K562 (cell line): ENCODE results near the gene FOXO4. TPM values are rescaled to one million over a fixed set of nuclear protein-coding genes. Genes with fewer than 3 reads are reported as not detected.

Experiments used
- ATF6 ChIP-seq: sonication (generic); formaldehyde crosslinking; IDR thresholded peaks from 2 replicates; pipeline ENCODE4 v1.4.0; 2020; ENCODE audit warnings: mild to moderate bottlenecking, missing genetic modification reagents
- CBX5 ChIP-seq: IDR thresholded peaks from 2 replicates; pipeline ENCODE4 v1.6.1; 2014; ENCODE audit warnings: low read depth, borderline replicate concordance
- CEBPB ChIP-seq: fragments of 450-650 bp; IDR thresholded peaks from 2 replicates; pipeline ENCODE4 v1.6.1; 2016; ENCODE audit warnings: missing genetic modification characterization, missing compliant biosample characterization
- CREB1 ChIP-seq, 2 experiments: sonication (generic) in 1 of 2; formaldehyde crosslinking in 1 of 2; IDR thresholded peaks; 2 replicates each; pipeline versions ENCODE4 v1.6.1 to v1.8.0; 2012 to 2022; ENCODE audit warnings: inconsistent platforms in 1 of 2, mild to moderate bottlenecking in 1 of 2, missing genetic modification reagents in 1 of 2, moderate library complexity in 1 of 2
- GTF2B ChIP-seq: IDR thresholded peaks from 2 replicates; pipeline ENCODE4 v1.6.1; 2011; ENCODE audit not compliant: insufficient read length; ENCODE audit errors: extremely low read depth
- GTF2E2 ChIP-seq: fragments of 200-800 bp; sonication (Bioruptor generic); IDR thresholded peaks from 2 replicates; pipeline ENCODE4 v1.6.1; 2016; ENCODE audit warnings: missing genetic modification characterization, missing compliant biosample characterization
- HIVEP1 ChIP-seq: fragments of 250-450 bp; sonication (Bioruptor Pico); IDR thresholded peaks from 2 replicates; pipeline ENCODE4 v1.4.0; 2020; ENCODE audit warnings: mild to moderate bottlenecking
- ILF3 ChIP-seq: fragments of 450-650 bp; IDR thresholded peaks from 2 replicates; pipeline ENCODE4 v1.6.1; 2018; ENCODE audit warnings: antibody characterized with exemption, mild to moderate bottlenecking, moderate library complexity, borderline replicate concordance
- JUND ChIP-seq, 2 experiments: IDR thresholded peaks; 2 replicates in 1 of 2; 3 replicates in 1 of 2; pipeline ENCODE4 v1.6.1; 2011; ENCODE audit warnings: borderline replicate concordance in 2 of 2, low read depth in 2 of 2, low read length in 2 of 2, improper control_type of control experiment in 1 of 2, missing biosample characterization in 1 of 2, missing genetic modification characterization in 1 of 2, missing genetic modification reagents in 1 of 2
- KAT2B ChIP-seq: IDR thresholded peaks from one replicate; pipeline ENCODE4 v1.6.1; 2012; ENCODE audit warnings: low read depth, mild to moderate bottlenecking, control low read depth, inconsistent platforms, low read length, moderate library complexity
- KLF1 ChIP-seq: fragments of 450-650 bp; IDR thresholded peaks from 2 replicates; pipeline ENCODE4 v1.6.1; 2016; ENCODE audit warnings: missing genetic modification characterization, missing compliant biosample characterization
- SMARCA4 ChIP-seq: fragments of 450-650 bp; IDR thresholded peaks from 2 replicates; pipeline ENCODE4 v1.6.1; 2016
- SMARCE1 ChIP-seq: fragments of 450-650 bp; IDR thresholded peaks from 2 replicates; pipeline ENCODE4 v1.7.1; 2016; ENCODE audit warnings: mild to moderate bottlenecking
- STAT5B ChIP-seq: fragments of 250-450 bp; sonication (Bioruptor Pico); IDR thresholded peaks from 2 replicates; pipeline ENCODE4 v1.8.0; 2021; ENCODE audit warnings: mild to moderate bottlenecking, inconsistent platforms
- SUPT5H ChIP-seq: fragments of 450-650 bp; IDR thresholded peaks from 2 replicates; pipeline ENCODE4 v1.6.1; 2016
- TAF15 ChIP-seq: fragments of 200-400 bp; formaldehyde crosslinking; IDR thresholded peaks from 2 replicates; pipeline ENCODE4 v1.6.1; 2017; ENCODE audit warnings: mild to moderate bottlenecking, low read depth, low read length, moderate library complexity
- TFAM ChIP-seq: fragments of 250-450 bp; sonication (Bioruptor Pico); conservative IDR thresholded peaks from 2 replicates; pipeline ENCODE4 v1.5.0; 2021; ENCODE audit warnings: mild to moderate bottlenecking, moderate library complexity
- ZBTB5 ChIP-seq: fragments of 450-650 bp; IDR thresholded peaks from 2 replicates; pipeline ENCODE4 v1.6.1; 2017; ENCODE audit warnings: antibody characterized with exemption
- ZNF121 ChIP-seq: sonication (generic); formaldehyde crosslinking; conservative IDR thresholded peaks from 2 replicates; pipeline ENCODE4 v1.8.0; 2022; ENCODE audit warnings: missing genetic modification reagents
- ZNF398 ChIP-seq: fragments of 250-450 bp; sonication (Bioruptor Pico); IDR thresholded peaks from 2 replicates; pipeline ENCODE4 v1.8.0; 2021; ENCODE audit warnings: moderate library complexity, mild to moderate bottlenecking, inconsistent platforms
- ZNF444 ChIP-seq: fragments of 250-450 bp; sonication (Bioruptor Pico); IDR thresholded peaks from 2 replicates; pipeline ENCODE4 v1.4.0; 2020; ENCODE audit warnings: mild to moderate bottlenecking, moderate library complexity
- polyA plus RNA-seq, 8 experiments: library from polyadenylated mRNA; depleted of rRNA in 4 of 8; stranded (reverse) in 5 of 8; unstranded in 3 of 8; fragments of >200 nt; fragmentation: Nextera tagmentation in 2 of 8; fragmentation: Illumina TruSeq in 1 of 8; extraction: Ambion mirVana in 2 of 8; extraction: Trizol in 1 of 8; gene quantifications; 2 replicates each; pipeline versions ENCODE4 v1.2.1 to v1.2.3, GENCODE V29; 2011 to 2014; ENCODE audit warnings: inconsistent platforms in 1 of 8, missing spikeins in 1 of 8
- total RNA-seq, 7 experiments: library from RNA; depleted of rRNA in 6 of 7; stranded (reverse); fragments of >200 nt in 6 of 7; fragmentation: Illumina TruSeq in 2 of 7; extraction: Trizol in 2 of 7; gene quantifications; 2 replicates each; pipeline versions ENCODE4 v1.2.1 to v1.2.3, GENCODE V29; 2011 to 2021; ENCODE audit warnings: low replicate concordance in 1 of 7

FOXO4 gene
- total and polyA plus RNA-seq, 9 of the 15 experiments (the other 6 are each of a cell fraction or from before 2014, with no cell fraction given) = 0.13 to 26.6 (median 8.5) TPM

GRCh38 chrX:71068044-71068918 lies 27.4 kb upstream of the FOXO4 start, which contains the start of gene SNX12 (continued):
- peak; percentile 83 for TF ChIP-seq ZBTB5
- no peak for TF ChIP-seq TAF15
- TF ChIP-seq HIVEP1 (CRISPR knock-in tag) = peak; percentile 56; the same call in 1 of the 2 replicates
- no peak for TF ChIP-seq ZNF398 (CRISPR knock-in tag)
- peak; percentile 41; the same call in 1 of the 2 replicates for TF ChIP-seq SUPT5H
- no peak for TF ChIP-seq GTF2B
- TF ChIP-seq CEBPB (tag) = no peak
- TF ChIP-seq STAT5B (CRISPR knock-in tag) = no peak
- 0 out of 2 replicates have a peak, but pooled peaks have one; percentile 5 for TF ChIP-seq SMARCA4
- TF ChIP-seq ZNF444 (CRISPR knock-in tag) = no peak
- TF ChIP-seq ATF6 (CRISPR knock-in tag) = no peak
- TF ChIP-seq GTF2E2 (tag) = 0 out of 2 replicates have a peak, but pooled peaks have one; percentile 45
- TF ChIP-seq JUND (IDR thresholded peaks at IDR 0.05; ENCODE audit: borderline replicate concordance, low read depth, low read length) = peak; percentile 66
- TF ChIP-seq JUND (tag; IDR thresholded peaks at IDR 0.05; ENCODE audit: borderline replicate concordance, low read depth, low read length) = peak; percentile 48; the same call in 1 of the 3 replicates
- TF ChIP-seq KLF1 (tag) = peak; percentile 83; the same call in 1 of the 2 replicates
- no peak for TF ChIP-seq TFAM
- no peak for TF ChIP-seq CBX5
- no peak for TF ChIP-seq ZNF121
- TF ChIP-seq CREB1 (IDR thresholded peaks at IDR 0.05) = peak; percentile 82
- TF ChIP-seq CREB1 (CRISPR knock-in tag; IDR thresholded peaks at IDR 0.05) = peak; percentile 69
- no peak for TF ChIP-seq KAT2B
- TF ChIP-seq ILF3 = no peak
- no peak for TF ChIP-seq SMARCE1
